ENCODE data around the gene HES5.

The HES5 gene

DNA sequence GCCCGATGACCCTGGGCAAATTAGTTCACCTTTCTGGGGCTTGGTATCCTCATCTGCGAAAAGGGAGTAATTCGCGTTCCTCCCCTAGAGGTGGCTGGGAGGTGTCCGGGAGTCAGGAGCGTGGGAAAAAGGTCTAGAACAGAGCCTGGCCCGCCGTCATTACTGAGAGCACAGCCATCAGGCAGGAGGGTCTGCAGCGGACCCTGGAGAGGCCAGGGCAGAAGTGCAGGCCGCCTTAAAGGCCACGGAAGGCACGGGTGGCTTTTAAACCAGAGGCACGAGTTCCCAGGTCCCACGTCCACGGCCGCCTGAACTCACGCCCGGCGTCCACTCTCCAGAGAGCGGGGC, 4.5 kb downstream of the HES5 start:
- DNase-seq (ENCODE audit: low spot score): no peak
- TF ChIP-seq, protein P1, sequence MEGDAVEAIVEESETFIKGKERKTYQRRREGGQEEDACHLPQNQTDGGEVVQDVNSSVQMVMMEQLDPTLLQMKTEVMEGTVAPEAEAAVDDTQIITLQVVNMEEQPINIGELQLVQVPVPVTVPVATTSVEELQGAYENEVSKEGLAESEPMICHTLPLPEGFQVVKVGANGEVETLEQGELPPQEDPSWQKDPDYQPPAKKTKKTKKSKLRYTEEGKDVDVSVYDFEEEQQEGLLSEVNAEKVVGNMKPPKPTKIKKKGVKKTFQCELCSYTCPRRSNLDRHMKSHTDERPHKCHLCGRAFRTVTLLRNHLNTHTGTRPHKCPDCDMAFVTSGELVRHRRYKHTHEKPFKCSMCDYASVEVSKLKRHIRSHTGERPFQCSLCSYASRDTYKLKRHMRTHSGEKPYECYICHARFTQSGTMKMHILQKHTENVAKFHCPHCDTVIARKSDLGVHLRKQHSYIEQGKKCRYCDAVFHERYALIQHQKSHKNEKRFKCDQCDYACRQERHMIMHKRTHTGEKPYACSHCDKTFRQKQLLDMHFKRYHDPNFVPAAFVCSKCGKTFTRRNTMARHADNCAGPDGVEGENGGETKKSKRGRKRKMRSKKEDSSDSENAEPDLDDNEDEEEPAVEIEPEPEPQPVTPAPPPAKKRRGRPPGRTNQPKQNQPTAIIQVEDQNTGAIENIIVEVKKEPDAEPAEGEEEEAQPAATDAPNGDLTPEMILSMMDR (IDR thresholded peaks at IDR 0.05; ENCODE audit: extremely low read depth, insufficient read depth, missing control alignments): no peak
- in situ Hi-C loops (cut with MboI; ENCODE audit: low pct_unique_long_range_greater_than_20kb, low sequenced_read_pairs, unreplicated experiment): loop anchor here (25.0 kb wide), 1 partner anchor 338 kb away; the partner anchor contains the start of gene FAAP20

DNA sequence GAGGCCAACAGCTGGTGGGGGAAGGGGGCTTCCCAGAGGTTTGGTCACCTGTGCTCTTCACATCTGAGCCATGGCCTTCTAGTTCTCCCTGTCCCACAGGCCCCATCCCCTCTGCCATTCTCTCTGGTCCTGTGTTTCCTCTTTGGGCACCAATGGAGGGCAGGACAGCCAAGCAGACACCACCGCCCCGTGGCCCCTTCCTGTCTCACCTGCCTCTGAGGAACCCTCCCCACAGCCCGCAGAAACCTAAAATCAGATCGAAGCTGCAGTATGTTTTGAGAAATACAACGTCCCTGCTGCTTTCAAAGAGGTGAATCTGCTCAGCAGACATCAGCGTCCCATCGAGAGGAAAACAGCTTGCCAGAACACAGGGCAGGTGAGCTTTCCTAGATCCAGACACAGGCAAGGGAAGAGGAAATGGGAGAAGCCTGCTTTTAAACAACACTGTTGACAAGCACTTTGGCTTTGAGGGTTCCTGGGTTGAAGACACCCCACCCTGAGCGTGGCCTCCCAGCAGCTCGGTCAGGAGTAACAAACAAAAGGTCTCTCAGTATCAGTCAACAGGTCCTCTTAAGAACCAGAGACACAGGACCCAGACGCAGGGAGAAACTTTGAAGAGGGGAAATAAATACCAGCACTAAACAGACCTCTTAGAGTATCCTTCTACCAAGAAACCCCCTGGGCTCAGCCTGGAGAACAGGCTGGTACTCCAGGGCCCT, 6.0 kb downstream of the HES5 start:
- DNase-seq (ENCODE audit: low spot score): no peak
- in situ Hi-C loops (cut with MboI; ENCODE audit: low pct_unique_long_range_greater_than_20kb, low sequenced_read_pairs, unreplicated experiment): no loop called here
- TF ChIP-seq, protein P1 (IDR thresholded peaks at IDR 0.05; ENCODE audit: extremely low read depth, insufficient read depth, missing control alignments): no peak

DNA sequence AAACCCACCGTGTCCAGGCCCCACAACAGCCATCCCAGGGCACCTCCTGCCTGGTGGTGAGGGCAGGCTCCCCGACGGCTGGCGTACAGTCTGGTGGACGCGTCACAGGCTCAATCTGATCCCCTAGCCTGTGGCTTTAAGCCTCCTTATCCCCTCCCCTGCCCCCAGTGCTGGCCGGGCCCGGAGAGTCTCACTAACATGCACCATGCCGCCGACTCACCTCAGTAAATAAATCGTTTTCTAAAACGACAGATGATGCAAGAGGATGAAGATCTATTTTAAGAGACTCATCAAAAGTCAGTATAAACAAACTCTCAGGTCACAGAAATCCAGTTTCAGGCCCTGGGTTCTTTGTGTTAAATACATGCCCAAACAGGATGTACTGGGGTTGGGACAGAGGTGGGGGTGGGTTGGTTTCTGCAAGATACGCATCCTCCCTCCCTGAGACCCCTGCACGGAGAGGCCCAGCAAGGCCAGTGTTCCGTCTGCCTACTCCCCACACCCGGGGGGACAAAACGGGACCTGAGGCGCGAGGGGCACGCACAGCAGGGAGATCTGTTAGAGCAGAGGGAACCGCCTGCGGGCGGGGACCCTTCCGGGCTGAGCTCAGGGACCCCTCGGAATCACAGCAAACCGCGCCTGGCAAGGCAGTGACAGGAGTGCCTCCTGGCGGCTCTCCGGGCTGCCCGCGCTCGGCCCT, 6.7 kb downstream of the HES5 start:
- TF ChIP-seq, protein P1 (IDR thresholded peaks at IDR 0.05; ENCODE audit: extremely low read depth, insufficient read depth, missing control alignments): no peak
- in situ Hi-C loops (cut with MboI; ENCODE audit: low pct_unique_long_range_greater_than_20kb, low sequenced_read_pairs, unreplicated experiment): no loop called here
- DNase-seq (ENCODE audit: low spot score): no peak

DNA sequence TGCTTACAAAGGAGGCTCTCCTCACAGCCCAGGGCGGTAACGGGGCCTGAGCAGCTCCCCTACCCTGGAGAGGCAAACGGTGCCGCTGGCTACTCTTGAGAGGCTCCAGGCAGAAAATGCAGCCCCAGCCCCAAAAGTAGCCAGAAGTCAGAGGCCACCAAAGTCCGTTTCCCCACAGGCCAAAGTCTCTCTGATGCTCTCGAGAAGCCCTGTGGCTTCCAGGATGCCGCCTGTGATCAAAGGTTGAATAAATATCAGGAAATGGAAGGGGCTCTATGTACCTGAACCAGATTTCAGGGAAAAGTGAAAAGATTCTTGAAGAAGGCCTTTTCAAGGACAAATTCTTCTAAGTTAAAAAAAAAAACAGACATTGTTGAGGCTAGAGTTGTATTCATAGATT, 7.8 kb downstream of the HES5 start:
- DNase-seq (ENCODE audit: low spot score): no peak
- TF ChIP-seq, protein P1 (IDR thresholded peaks at IDR 0.05; ENCODE audit: extremely low read depth, insufficient read depth, missing control alignments): no peak
- in situ Hi-C loops (cut with MboI; ENCODE audit: low pct_unique_long_range_greater_than_20kb, low sequenced_read_pairs, unreplicated experiment): no loop called here

DNA sequence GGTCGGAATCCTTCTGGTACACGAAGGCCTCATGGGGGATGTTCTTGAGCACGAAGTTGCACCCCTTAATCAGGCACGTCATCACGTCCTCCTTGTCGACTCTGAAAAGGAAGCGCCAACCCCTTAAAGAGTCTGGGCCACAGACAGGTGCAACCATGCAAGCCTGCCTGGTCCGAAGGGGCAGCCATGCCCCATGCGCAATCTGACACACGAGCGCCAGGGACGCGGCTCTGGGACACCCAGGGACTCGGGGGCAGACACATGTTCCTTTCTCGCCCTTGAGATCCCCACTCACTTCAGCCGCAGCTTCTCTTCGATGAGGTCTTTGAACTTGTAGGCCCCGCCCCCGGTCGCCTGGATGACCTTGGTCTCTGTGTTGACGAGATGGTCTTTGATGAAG, 9.3 kb downstream of the HES5 start:
- TF ChIP-seq, protein P1 (IDR thresholded peaks at IDR 0.05; ENCODE audit: extremely low read depth, insufficient read depth, missing control alignments): no peak
- DNase-seq (ENCODE audit: low spot score): no peak
- in situ Hi-C loops (cut with MboI; ENCODE audit: low pct_unique_long_range_greater_than_20kb, low sequenced_read_pairs, unreplicated experiment): no loop called here

DNA sequence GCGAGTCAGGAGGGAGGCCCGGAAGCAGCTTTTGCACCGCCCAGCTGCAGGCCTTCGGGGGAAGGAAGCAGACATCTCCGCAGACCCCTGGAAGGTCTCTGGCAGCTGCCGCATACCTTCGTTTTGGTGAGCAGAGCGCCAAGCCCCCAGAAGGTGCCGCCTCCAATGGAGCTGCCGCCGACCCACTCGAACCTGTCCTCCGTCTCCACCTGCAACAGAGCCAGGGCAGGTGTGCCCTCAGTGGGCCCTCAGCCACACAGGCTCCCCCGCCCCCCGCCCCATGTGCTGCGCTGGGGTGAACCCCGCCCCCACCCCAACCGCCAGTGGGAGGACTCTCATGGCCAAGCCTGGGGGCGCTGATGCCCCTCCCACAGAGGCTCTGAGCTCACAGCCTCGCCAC, 9.9 kb downstream of the HES5 start:
- in situ Hi-C loops (cut with MboI; ENCODE audit: low pct_unique_long_range_greater_than_20kb, low sequenced_read_pairs, unreplicated experiment): no loop called here
- DNase-seq (ENCODE audit: low spot score): no peak
- TF ChIP-seq, protein P1 (IDR thresholded peaks at IDR 0.05; ENCODE audit: extremely low read depth, insufficient read depth, missing control alignments): no peak

Data from GM13977 (cell line).